Peyer's patch (tissue), 4 donors: Measurements from ENCODE around the gene SEMA5B.

ENCODE experiments used
- CTCF ChIP-seq, 6 experiments: fragments of 450-650 bp in 4 of 6; fragments of 200-600 bp in 2 of 6; sonication (generic) in 1 of 6; IDR thresholded peaks; one replicate each; pipeline ENCODE4 v1.5.1; 2017 to 2019; ENCODE audit warnings: antibody characterized with exemption in 6 of 6, mild to moderate bottlenecking in 3 of 6, moderate library complexity in 1 of 6
- POLR2A ChIP-seq, 2 donors: fragments of 450-650 bp; IDR thresholded peaks; one replicate each; pipeline ENCODE4 v1.5.1; 2017; ENCODE audit warnings: antibody characterized with exemption in 2 of 2, mild to moderate bottlenecking in 2 of 2, moderate library complexity in 2 of 2

GRCh38 chr3:123004201-123004918 is 23.2 kb downstream of the SEMA5B start:
- TF ChIP-seq CTCF (IDR thresholded peaks at IDR 0.05), result no peak
- no peak for TF ChIP-seq POLR2A (IDR thresholded peaks at IDR 0.05)
